Memory B cell (primary cell): ENCODE measurements around the gene SLC16A2.
"Not testable (repeated sequence)": the region's sequence is repeated elsewhere in the genome, so short reads cannot be mapped to it uniquely, and the experiment has no call there.

Experiments used
- ATAC-seq: fragments of 150-1000 bp; cut with Tn5 transposase; 2 replicates; pipeline ENCODE4 v1.10.0; 2021; ENCODE audit warnings: low read depth, mild to moderate bottlenecking, moderate library complexity
- DNase-seq, 2 donors: peaks; one replicate each; pipeline ENCODE4 v3.0.0; 2022; ENCODE audit warnings: low spot score in 2 of 2
- H3K27ac Mint-ChIP-seq: one replicate; pipeline ENCODE4 v1.8.0; 2022; ENCODE audit warnings: mild to moderate bottlenecking, moderate library complexity, mixed read lengths
- H3K27me3 Mint-ChIP-seq: one replicate; pipeline ENCODE4 v1.8.0; 2022; ENCODE audit warnings: mixed read lengths
- H3K36me3 Mint-ChIP-seq: one replicate; pipeline ENCODE4 v1.8.0; 2022; ENCODE audit warnings: mild to moderate bottlenecking, mixed read lengths
- H3K4me1 Mint-ChIP-seq: one replicate; pipeline ENCODE4 v1.8.0; 2022; ENCODE audit warnings: mixed read lengths
- H3K4me3 Mint-ChIP-seq: one replicate; pipeline ENCODE4 v1.8.0; 2022; ENCODE audit warnings: mild to moderate bottlenecking, moderate library complexity, mixed read lengths
- H3K9me3 Mint-ChIP-seq: one replicate; pipeline ENCODE4 v1.8.0; 2022; ENCODE audit warnings: mixed read lengths

Gene SLC16A2

GRCh38 chrX:74506317-74507115 is 85.2 kb downstream of the SLC16A2 start:
- Mint-ChIP-seq H3K27ac (peak overlapping the region; percentile 16), H3K9me3 (no peaks in the 10 kb centered on the region), H3K4me3 (no peak overlapping the region), H3K27me3 (no peaks in the 10 kb centered on the region), H3K4me1 (peaks cover 8% of the 10 kb centered on the region), H3K36me3 (no peaks in the 10 kb centered on the region)
- ATAC-seq: peak; percentile 99
- peak; percentile 26 to 29 for DNase-seq

- no peaks in the 10 kb centered on the region for H3K9me3 Mint-ChIP-seq
- H3K4me1 Mint-ChIP-seq: peaks cover 8% of the 10 kb centered on the region
- H3K4me3 Mint-ChIP-seq: no peak overlapping the region
- H3K36me3 Mint-ChIP-seq: no peaks in the 10 kb centered on the region
- H3K27ac Mint-ChIP-seq: no peak overlapping the region
- H3K27me3 Mint-ChIP-seq: peaks cover under 1% of the 10 kb centered on the region
- ATAC-seq (no peak), DNase-seq (no peak)
Observed at GRCh38 chrX:74507191-74507590, 85.9 kb downstream of the SLC16A2 start.

GRCh38 chrX:74509989-74510388 is 88.7 kb downstream of the SLC16A2 start:
- no peaks in the 10 kb centered on the region for H3K36me3 Mint-ChIP-seq
- H3K9me3 Mint-ChIP-seq: no peaks in the 10 kb centered on the region
- no peak for ATAC-seq
- H3K27me3 Mint-ChIP-seq: peaks cover 2% of the 10 kb centered on the region
- no peak overlapping the region for H3K4me3 Mint-ChIP-seq
- DNase-seq: no peak
- H3K27ac Mint-ChIP-seq: no peak overlapping the region
- H3K4me1 Mint-ChIP-seq: peaks cover 11% of the 10 kb centered on the region

- Mint-ChIP-seq H3K4me1 (peaks cover 11% of the 10 kb centered on the region), H3K27me3 (peaks cover 2% of the 10 kb centered on the region), H3K4me3 (peak overlapping the region; percentile 8), H3K27ac (no peak overlapping the region), H3K9me3 (no peaks in the 10 kb centered on the region), H3K36me3 (no peaks in the 10 kb centered on the region)
- no peak for ATAC-seq
- no peak for DNase-seq
Observed at GRCh38 chrX:74510401-74510800, 89.1 kb downstream of the SLC16A2 start.

- H3K4me3 Mint-ChIP-seq: no peak overlapping the region
Observed at GRCh38 chrX:74511704-74512103, 90.4 kb downstream of the SLC16A2 start.

GRCh38 chrX:74514384-74514783 is 93.1 kb downstream of the SLC16A2 start:
- H3K4me3 Mint-ChIP-seq: no peak overlapping the region
- peaks cover 7% of the 10 kb centered on the region for H3K4me1 Mint-ChIP-seq
- H3K9me3 Mint-ChIP-seq: peaks cover 1% of the 10 kb centered on the region
- H3K36me3 Mint-ChIP-seq: no peaks in the 10 kb centered on the region
- H3K27ac Mint-ChIP-seq: no peak overlapping the region
- no peak for DNase-seq
- no peak for ATAC-seq
- peaks cover 2% of the 10 kb centered on the region for H3K27me3 Mint-ChIP-seq

More at GRCh38 chrX:74511704-74512103, 90.4 kb downstream of the SLC16A2 start:
- H3K27ac Mint-ChIP-seq: no peak overlapping the region
- H3K36me3 Mint-ChIP-seq: no peaks in the 10 kb centered on the region
- H3K9me3 Mint-ChIP-seq: peaks cover 1% of the 10 kb centered on the region
- H3K4me1 Mint-ChIP-seq: peaks cover 7% of the 10 kb centered on the region
- peaks cover 2% of the 10 kb centered on the region for H3K27me3 Mint-ChIP-seq
- ATAC-seq (no peak), DNase-seq (no peak)

- Mint-ChIP-seq H3K27ac (no peak overlapping the region), H3K4me3 (no peak overlapping the region), H3K9me3 (peaks cover 1% of the 10 kb centered on the region), H3K4me1 (peaks cover 7% of the 10 kb centered on the region), H3K36me3 (no peaks in the 10 kb centered on the region), H3K27me3 (peaks cover 2% of the 10 kb centered on the region)
- DNase-seq (no peak), ATAC-seq (no peak)
Observed at GRCh38 chrX:74515356-74515755, 94.1 kb downstream of the SLC16A2 start.

GRCh38 chrX:74516013-74516412 is 94.7 kb downstream of the SLC16A2 start:
- not testable (repeated sequence) for ATAC-seq, H3K27me3 Mint-ChIP-seq, H3K27ac Mint-ChIP-seq, H3K36me3 Mint-ChIP-seq, H3K4me3 Mint-ChIP-seq, H3K9me3 Mint-ChIP-seq, DNase-seq, H3K4me1 Mint-ChIP-seq

GRCh38 chrX:74519870-74520269 is 98.6 kb downstream of the SLC16A2 start:
- Mint-ChIP-seq H3K9me3 (peaks cover 1% of the 10 kb centered on the region), H3K4me1 (no peaks in the 10 kb centered on the region), H3K27ac (no peak overlapping the region), H3K27me3 (no peaks in the 10 kb centered on the region), H3K36me3 (no peaks in the 10 kb centered on the region), H3K4me3 (no peak overlapping the region)
- DNase-seq: no peak
- ATAC-seq: no peak

GRCh38 chrX:74520291-74520690 is 99.0 kb downstream of the SLC16A2 start:
- peaks cover 1% of the 10 kb centered on the region for H3K9me3 Mint-ChIP-seq
- no peak overlapping the region for H3K27ac Mint-ChIP-seq
- no peaks in the 10 kb centered on the region for H3K36me3 Mint-ChIP-seq
- no peak overlapping the region for H3K4me3 Mint-ChIP-seq
- H3K27me3 Mint-ChIP-seq: no peaks in the 10 kb centered on the region
- ATAC-seq (no peak), DNase-seq (no peak)
- H3K4me1 Mint-ChIP-seq: no peaks in the 10 kb centered on the region

GRCh38 chrX:74520896-74521295 is 99.6 kb downstream of the SLC16A2 start:
- Mint-ChIP-seq H3K36me3 (no peaks in the 10 kb centered on the region), H3K27me3 (no peaks in the 10 kb centered on the region), H3K9me3 (peaks cover 1% of the 10 kb centered on the region), H3K27ac (no peak overlapping the region), H3K4me1 (no peaks in the 10 kb centered on the region), H3K4me3 (no peak overlapping the region)
- no peak for ATAC-seq
- no peak for DNase-seq

GRCh38 chrX:74521961-74522751 is 100.9 kb downstream of the SLC16A2 start:
- no peak overlapping the region for H3K4me3 Mint-ChIP-seq
- no peaks in the 10 kb centered on the region for H3K27me3 Mint-ChIP-seq
- no peak for ATAC-seq
- no peaks in the 10 kb centered on the region for H3K9me3 Mint-ChIP-seq
- DNase-seq: no peak
- no peaks in the 10 kb centered on the region for H3K4me1 Mint-ChIP-seq
- H3K27ac Mint-ChIP-seq: no peak overlapping the region
- no peaks in the 10 kb centered on the region for H3K36me3 Mint-ChIP-seq

GRCh38 chrX:74523224-74523623 is 101.9 kb downstream of the SLC16A2 start:
- H3K27me3 Mint-ChIP-seq: no peaks in the 10 kb centered on the region

GRCh38 chrX:74523870-74524735 is 102.8 kb downstream of the SLC16A2 start:
- no peaks in the 10 kb centered on the region for H3K9me3 Mint-ChIP-seq
- no peak overlapping the region for H3K4me3 Mint-ChIP-seq
- no peaks in the 10 kb centered on the region for H3K36me3 Mint-ChIP-seq
- no peak overlapping the region for H3K27ac Mint-ChIP-seq
- no peaks in the 10 kb centered on the region for H3K27me3 Mint-ChIP-seq
- DNase-seq (no peak), ATAC-seq (no peak)
- no peaks in the 10 kb centered on the region for H3K4me1 Mint-ChIP-seq

More at GRCh38 chrX:74523224-74523623, 101.9 kb downstream of the SLC16A2 start:
- Mint-ChIP-seq H3K9me3 (no peaks in the 10 kb centered on the region), H3K4me1 (no peaks in the 10 kb centered on the region), H3K27ac (no peak overlapping the region), H3K4me3 (no peak overlapping the region), H3K36me3 (no peaks in the 10 kb centered on the region)
- ATAC-seq (no peak), DNase-seq (no peak)
